Measurements from ENCODE around the gene ZC3H12A.

DNA sequence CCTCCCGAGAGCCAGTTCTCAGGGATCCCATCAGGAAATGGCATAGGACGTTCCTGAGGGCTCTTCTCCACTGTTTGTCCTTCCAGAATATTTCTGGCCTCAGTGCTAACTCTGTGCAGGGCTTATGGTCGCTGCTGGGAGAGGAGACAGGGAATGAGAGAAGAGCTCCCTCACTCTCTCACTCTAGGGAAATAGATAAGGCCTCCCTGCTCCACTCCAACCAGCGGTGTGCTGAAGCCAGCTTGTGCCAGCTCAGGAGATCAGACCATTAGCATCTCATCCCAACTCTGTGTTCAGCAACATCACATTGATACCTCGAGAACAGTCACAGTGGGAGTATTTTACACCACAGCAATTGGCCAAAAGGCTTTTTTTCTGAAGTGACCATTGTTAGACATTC, 49.2 kb upstream of the ZC3H12A start:
- TF ChIP-seq CTCF (IDR thresholded peaks at IDR 0.05) (no peak), POLR2A (IDR thresholded peaks at IDR 0.05) (no peak)
